AG04449 (cell line): ENCODE measurements around the gene KRT6A.
A peak's percentile ranks its signal among the peaks of the same experiment; 100 is the strongest.

ENCODE experiments used
- CTCF ChIA-PET: fragments of 350-600 bp; formaldehyde crosslinking; extraction: SDS; loops from one replicate; lab custom pipeline; 2021; ENCODE audit warnings: antibody characterized with exemption; lab: Yijun Ruan, JAX
- POLR2A ChIA-PET: fragments of 400-600, 350-600 bp; formaldehyde crosslinking; extraction: SDS; loops from one replicate; lab custom pipeline; 2020; ENCODE audit warnings: antibody characterized with exemption, inconsistent platforms; lab: Yijun Ruan, JAX
- DNase-seq: peaks from one replicate; pipeline ENCODE4 v3.0.0-alpha.2; 2010; ENCODE audit warnings: low read depth, low spot score
- H3K4me3 ChIP-seq: 2 replicates; pipeline ENCODE4 v1.5.1; 2011; ENCODE audit warnings: low read depth, mild to moderate bottlenecking, control low read depth, low read length
- TF ChIP-seq, protein P1 (sequence below): IDR thresholded peaks from one replicate; pipeline ENCODE4 v1.5.1; 2011; ENCODE audit warnings: mild to moderate bottlenecking, moderate library complexity, low read length, control low read depth, inconsistent platforms; ENCODE audit not compliant: insufficient read depth; ENCODE audit errors: missing control alignments

Gene KRT6A

DNA sequence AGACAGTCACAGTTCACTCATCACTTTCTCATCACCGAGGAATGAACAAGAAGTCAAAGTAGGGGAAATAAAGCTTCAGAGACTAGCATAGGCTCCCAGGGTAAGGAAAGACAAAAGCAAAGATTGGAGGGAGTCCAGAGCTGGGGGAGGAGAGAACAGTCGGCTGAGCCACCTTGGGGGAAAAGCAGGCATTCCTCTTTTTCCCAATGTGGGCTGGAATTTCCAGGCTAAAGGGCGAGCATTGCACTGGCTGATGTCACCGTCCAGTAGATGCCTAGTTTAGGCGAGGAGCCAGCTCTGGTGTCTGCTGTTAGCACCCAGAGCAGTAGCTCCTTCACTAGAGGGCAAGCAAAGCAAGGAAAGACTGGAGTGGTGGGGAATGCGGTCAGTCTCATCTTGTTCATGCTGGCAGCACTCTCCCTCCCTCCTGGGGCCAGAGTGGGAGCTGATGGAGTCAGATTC, 50.4 kb downstream of the KRT6A start:
- peak; percentile 70 for DNase-seq
- ChIA-PET CTCF (interaction anchor here (0.7 to 1.1 kb wide), 5 partner anchors 11 to 428 kb away, joined by 3 to 4 read pairs (median 3); no protein-coding TSS in a partner anchor), POLR2A (no interaction called here)
- TF ChIP-seq, protein P1, sequence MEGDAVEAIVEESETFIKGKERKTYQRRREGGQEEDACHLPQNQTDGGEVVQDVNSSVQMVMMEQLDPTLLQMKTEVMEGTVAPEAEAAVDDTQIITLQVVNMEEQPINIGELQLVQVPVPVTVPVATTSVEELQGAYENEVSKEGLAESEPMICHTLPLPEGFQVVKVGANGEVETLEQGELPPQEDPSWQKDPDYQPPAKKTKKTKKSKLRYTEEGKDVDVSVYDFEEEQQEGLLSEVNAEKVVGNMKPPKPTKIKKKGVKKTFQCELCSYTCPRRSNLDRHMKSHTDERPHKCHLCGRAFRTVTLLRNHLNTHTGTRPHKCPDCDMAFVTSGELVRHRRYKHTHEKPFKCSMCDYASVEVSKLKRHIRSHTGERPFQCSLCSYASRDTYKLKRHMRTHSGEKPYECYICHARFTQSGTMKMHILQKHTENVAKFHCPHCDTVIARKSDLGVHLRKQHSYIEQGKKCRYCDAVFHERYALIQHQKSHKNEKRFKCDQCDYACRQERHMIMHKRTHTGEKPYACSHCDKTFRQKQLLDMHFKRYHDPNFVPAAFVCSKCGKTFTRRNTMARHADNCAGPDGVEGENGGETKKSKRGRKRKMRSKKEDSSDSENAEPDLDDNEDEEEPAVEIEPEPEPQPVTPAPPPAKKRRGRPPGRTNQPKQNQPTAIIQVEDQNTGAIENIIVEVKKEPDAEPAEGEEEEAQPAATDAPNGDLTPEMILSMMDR, result peak; percentile 30
- no peak overlapping the region for H3K4me3 ChIP-seq

DNA sequence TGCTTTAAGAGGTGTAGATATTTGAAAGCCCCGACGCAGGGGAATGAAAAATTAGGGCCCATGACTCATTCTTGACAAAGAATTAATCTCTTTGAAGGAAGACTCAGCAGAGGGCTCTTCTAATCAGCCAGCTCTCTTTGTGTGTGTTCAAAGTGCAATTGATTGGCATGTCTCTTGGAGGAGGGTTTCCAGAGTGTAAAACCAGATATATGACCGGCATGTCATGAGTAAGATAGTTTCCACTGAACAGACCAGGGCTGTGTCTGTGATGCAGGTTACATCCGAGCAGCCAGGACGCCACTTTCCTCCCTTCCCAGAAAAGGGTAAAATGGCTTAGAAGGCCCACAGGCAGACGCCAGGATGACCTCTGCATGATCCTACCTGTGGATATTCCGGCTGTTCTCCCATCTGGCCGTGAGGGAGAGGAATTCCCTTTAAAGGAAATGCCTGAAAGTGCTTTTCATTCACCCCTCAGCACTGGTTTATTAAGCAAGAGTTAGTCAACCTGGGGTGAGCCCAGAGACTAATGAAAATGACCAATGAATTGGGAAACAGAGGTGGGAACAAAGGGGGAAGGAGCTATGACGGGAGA, 51.6 kb downstream of the KRT6A start:
- TF ChIP-seq, protein P1, result no peak
- CTCF ChIA-PET, result interaction anchor here (1.0 to 1.9 kb wide), 6 partner anchors 45 to 429 kb away, joined by 3 to 7 read pairs (median 4); no protein-coding TSS in a partner anchor
- DNase-seq, result no peak
- no peak overlapping the region for H3K4me3 ChIP-seq
- POLR2A ChIA-PET, result interaction anchor here (0.6 kb wide), 1 partner anchor 10 kb away, joined by 5 read pairs; no protein-coding TSS in a partner anchor

DNA sequence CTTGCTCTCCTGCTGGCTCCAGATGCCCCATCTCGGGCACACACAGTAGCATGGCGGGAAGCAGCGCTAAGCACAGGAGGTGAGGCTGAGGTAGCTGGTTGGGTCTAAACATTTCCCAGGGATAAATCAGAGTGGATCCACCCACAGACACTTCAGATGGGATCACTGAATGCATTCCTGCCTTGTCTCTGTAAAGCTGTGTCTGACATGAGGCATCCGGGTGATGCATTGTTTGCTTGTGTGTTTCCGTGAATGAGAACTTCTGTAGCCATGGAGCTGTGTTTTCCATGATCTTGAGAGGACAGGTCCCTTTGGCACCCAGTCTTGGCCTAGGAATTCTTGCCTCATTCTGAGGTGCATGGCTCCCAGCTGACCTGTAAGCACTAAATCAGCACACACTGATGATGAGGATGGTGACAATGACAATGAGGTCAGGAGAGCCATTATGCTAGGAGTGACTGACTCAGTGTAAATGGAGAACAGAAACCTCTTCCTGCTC, 52.2 kb downstream of the KRT6A start:
- DNase-seq, result peak; percentile 34
- H3K4me3 ChIP-seq, result no peak overlapping the region
- TF ChIP-seq, protein P1, result no peak
- POLR2A ChIA-PET, result interaction anchor here (0.6 kb wide), 1 partner anchor 10 kb away, joined by 5 read pairs; no protein-coding TSS in a partner anchor
- CTCF ChIA-PET, result interaction anchor here (1.0 to 1.9 kb wide), 5 partner anchors 45 to 425 kb away, joined by 3 to 7 read pairs (median 4); no protein-coding TSS in a partner anchor

DNA sequence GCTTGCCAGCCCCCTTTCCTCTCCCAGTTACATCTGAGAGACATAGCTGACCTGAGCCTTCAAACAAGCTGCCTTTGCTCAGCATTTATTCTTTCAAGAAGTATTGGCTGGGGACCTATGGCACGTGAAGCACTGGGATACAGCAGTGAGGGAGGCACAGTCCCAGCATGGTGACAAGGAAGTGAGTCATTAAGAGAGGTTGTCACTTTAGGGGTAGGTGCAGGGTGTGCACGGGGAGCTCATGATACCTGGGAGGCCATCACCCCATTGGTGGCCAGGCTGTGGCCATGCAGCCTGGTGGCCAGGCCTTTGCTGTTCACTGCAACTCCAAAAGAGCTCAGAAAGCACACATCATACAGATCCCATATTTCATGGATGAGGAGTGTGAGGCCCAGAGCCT, 53.2 kb downstream of the KRT6A start:
- POLR2A ChIA-PET, result no interaction called here
- DNase-seq, result no peak
- H3K4me3 ChIP-seq, result no peak overlapping the region
- CTCF ChIA-PET, result interaction anchor here (1.8 to 1.9 kb wide), 2 partner anchors 68 to 70 kb away, joined by 5 to 7 read pairs; no protein-coding TSS in a partner anchor
- TF ChIP-seq, protein P1, result no peak

DNA sequence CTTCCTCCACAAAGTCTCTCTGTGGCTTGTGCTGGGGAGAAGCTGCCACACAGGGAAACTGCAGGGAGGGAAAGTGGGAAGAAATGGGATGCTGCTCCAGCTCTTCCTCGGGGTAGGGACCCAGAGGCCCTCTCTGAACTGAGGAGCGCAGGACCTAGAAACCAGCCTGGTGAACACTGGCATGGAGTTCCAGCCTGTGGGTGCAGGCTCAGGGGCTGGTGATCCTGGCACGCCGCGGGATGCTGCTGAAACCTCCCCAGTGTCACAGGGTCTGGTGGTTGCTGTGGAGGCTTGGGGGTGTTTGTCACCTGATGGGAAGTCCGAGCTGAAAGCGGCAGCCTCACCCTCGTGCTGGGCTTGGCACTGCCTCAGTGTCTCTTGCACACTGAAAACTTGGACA, 53.6 kb downstream of the KRT6A start:
- ChIA-PET CTCF (interaction anchor here (1.9 kb wide), 1 partner anchor 67 kb away, joined by 7 read pairs; no protein-coding TSS in a partner anchor), POLR2A (no interaction called here)
- no peak overlapping the region for H3K4me3 ChIP-seq
- no peak for DNase-seq
- TF ChIP-seq, protein P1, result no peak

DNA sequence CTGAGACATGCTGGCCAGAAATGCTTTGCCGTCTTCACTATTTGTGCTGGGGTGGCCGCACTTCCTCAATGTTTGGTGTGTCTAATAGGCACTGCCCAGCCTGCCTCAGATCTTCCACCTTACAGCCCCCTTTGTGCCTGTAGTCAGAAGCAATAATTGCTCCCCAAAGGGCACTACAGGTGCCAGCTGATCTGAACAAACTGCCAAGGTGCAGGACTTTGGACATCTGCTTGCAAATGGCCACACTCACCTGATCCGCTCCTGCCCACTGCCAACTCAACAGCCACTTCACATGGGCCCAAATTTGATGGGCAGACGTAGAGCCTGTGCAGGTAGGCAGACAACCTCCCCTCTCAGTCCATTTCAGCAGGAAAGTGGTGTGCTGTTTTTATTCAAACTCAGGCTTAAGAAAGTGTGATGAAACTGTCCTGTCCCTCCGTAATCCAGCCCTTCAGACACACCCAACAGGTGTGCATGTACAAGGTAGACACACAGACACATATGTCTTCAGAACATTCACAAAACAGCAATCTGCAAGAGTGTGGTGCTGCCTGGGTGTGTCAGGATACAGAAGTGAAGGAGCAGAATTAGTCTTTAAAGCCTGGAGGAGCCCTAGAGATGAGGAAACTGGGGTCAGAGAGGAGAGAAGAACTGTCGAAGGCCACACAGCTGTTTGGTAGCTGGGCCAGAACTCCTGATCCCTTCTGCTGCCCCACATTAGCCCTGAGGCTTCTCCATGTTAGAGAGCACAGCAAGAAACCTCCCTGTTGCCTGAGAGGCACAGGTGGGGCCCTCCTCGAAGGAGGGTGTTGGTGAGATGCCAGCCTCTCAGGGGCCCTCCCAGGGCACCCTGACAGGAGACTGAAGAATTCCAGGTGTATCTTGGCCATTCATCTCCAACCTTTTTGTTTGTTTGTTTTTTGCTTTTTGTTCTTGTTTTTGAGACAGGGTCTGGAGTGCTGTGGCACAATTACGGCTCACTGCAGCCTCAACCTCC, 54.5 kb downstream of the KRT6A start:
- POLR2A ChIA-PET, result no interaction called here
- CTCF ChIA-PET, result no interaction called here
- TF ChIP-seq, protein P1, result no peak
- H3K4me3 ChIP-seq, result no peak overlapping the region
- DNase-seq, result no peak
